Lung microvascular endothelial cell (primary cell): ENCODE measurements around the gene PHGDH. TPM values are rescaled to one million over a fixed set of nuclear protein-coding genes. Genes with fewer than 3 reads are reported as not detected.
"Not testable (repeated sequence)": the region's sequence is repeated elsewhere in the genome, so short reads cannot be mapped to it uniquely, and the experiment has no call there.

Experiments
- DNase-seq, 2 donors: peaks; one replicate each; pipeline versions ENCODE4 v3.0.0 to v3.0.0-alpha.2; 2010; ENCODE audit warnings: low read depth in 2 of 2
- total RNA-seq: library from RNA; depleted of rRNA; stranded (reverse); fragments of >200 nt; gene quantifications from 2 replicates; pipeline ENCODE4 v1.2.1, GENCODE V29; 2014

Gene PHGDH
- total RNA-seq, 1 donor from 2014 or later, result 0.99 TPM

DNA sequence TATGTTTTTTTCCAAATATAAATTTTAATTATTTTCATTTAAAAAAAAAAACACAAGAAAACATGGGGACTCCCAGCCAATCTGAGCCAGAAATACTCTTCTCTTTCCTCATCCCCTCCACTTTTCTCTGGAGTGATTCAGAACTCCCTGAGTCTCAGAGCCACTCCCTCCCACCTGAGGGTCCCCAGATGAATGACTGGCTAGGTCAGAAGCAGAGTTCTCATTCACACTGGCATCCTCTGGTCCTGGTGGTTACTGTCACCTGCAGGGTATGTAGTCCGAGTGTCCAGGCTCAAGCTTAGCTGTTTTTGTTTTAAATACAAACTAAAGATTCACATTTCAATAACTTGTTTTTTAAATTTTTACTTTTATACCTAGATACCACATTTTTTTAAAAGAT, 50.7 kb downstream of the PHGDH start:
- no peak for DNase-seq

DNA sequence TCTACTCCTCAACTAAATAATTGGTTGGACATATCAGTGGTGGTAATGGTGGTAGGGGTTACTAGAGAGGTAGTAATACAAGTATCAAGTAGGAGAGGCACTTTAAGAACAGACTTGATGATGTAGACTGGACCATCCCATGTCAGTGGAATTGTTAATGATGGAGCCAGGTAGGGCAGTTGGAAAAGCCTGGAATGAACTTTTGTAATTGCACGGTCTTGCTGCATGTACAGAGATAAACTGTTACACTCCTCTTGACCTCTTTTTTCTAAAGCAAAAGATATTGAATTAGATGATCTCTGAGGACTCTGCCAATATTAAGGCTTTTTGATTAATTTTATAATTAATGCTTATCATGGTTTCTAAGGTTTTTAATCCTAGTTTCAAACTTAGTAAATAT, 51.2 kb downstream of the PHGDH start:
- no peak for DNase-seq

DNA sequence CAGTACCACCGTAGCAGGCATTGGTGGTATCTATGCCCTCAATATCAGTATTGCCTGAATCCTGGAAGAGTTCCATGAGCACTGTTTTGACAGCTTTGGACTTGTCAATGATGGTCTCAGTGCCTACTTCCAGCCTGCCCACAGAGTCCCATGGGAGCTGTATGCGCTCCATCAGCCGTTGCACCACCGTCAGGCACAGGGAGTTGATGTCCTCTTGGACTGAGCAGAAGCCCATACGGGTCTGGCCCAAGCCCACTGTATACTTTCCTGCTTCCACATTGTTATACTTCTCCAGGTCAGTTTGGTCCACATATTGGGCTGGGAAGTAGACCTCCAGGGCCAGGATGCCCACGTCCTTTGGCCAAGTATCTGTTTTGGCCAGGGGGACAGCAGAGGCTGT, 52.5 kb downstream of the PHGDH start:
- DNase-seq, result no peak

DNA sequence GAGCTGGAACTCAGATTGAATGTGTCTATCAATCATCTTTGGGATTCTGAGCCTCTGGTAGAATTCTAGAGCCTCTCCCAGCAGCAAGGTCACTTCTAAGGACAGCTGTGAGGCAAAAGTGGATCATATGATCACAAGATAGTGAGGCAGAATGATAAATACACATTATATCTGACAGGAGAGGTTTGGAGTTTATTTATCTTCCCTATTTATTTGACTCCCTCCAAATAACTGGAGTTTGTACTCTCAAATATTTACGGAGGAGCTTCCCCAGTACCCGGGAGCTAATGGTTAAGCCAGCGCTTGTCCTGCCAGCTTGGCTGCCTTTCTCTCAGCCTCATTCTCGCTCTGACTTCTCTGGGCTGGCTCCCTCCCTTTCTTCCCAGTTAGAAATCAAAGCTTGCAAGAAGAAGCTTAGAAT, 54.6 kb downstream of the PHGDH start:
- no peak for DNase-seq

DNA sequence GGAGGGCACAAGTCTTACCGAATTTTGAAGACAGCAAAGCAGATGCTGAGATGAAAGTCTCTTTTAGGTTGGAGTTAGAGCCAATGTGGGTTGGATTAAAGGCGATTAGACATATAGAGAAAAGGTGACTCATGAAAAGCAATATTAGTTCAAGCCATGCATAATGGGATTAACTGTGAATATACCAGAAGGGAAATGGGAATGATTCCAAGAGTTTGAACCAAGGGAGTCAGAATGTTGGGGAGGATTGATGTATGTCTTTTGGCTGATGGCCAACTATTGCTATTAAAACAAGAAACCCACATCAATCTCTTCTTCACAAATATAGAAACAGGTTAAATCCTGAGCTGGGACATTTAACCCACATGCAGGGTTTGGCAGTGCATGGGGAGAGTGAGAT, 55.8 kb downstream of the PHGDH start:
- no peak for DNase-seq

DNA sequence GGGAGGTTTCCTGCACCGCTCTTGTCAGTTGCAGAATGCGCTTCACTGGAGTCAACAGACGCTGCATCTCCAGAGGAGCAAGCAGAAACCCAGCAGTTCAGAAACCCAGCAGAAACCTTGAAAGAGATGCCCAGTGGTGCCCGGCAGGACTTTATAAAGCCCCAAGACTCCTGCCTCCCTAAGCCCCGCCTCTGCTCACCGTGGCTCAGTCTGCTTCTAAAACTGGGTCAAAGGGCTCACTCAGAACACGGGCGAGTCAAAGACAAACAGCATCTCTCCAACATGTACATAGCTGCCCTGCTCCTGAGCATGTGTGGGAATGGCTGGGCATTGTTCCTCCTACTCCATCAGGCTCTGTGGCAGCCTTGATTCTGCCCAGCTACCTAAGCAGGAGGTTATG, 57.0 kb downstream of the PHGDH start, which contains the start of gene HMGCS2:
Gene HMGCS2, minus strand, starts transcription at position 128 of the 400 bp plus-strand sequence. Its CDS starts 61 bp downstream, at position 67.
- no peak for DNase-seq

DNA sequence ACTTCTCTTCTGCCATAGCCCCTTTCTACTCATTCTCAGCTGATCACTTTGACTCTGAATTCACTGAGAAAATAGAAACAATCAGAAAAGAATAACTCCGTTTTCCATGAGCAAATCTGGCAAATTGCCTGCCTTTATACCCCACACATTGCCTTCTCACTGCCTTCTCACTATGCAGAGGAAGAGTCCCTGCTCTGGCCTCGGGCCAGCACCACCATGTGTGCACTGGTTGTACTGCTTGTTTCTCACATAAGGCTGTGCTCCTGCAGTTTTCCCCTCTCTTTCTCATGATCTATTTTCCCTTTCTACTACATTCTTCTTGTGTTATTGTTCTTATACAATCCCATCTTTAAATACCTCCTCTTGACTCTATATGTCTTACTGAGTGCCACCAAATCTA, 59.3 kb downstream of the PHGDH start:
- peak in 1 of 2 donors; percentile 49 for DNase-seq

DNA sequence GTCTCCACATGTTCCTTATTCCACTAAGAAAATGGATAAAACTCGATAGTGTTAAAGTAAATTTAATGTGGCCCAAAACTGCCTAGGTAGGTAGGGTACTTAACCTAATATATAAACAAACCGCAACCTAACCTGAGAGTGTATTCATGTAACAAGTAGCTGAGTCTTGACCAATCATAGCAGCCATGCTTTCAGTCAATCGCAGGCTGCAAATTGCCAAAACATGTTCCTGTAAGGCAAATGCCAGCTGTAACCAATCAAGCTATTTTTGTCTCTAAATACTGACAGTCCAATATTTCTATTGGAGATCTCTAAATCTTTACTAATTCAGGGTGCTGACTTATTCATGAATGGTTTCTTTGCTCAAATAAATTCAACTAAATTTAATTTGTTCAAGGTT, 60.0 kb downstream of the PHGDH start:
- no peak for DNase-seq

DNA sequence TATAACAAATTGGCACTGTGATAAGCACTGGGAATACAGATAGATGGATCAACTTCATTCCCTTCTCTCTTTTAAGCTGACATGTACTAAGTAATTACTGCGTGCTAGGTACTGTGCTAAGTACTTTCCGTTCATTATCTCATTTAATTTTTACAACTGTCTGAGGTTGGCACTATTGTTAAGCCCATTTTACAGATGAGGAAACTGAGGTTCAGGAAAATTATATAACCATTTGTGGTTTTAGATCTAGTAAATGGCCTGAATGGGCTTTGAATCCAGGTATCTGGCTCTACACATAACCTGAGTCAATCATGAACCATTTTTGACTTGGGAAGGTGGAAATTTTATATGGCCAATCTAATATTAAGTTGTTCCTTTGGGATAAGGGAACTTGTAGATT, 60.6 kb downstream of the PHGDH start:
- no peak for DNase-seq

DNA sequence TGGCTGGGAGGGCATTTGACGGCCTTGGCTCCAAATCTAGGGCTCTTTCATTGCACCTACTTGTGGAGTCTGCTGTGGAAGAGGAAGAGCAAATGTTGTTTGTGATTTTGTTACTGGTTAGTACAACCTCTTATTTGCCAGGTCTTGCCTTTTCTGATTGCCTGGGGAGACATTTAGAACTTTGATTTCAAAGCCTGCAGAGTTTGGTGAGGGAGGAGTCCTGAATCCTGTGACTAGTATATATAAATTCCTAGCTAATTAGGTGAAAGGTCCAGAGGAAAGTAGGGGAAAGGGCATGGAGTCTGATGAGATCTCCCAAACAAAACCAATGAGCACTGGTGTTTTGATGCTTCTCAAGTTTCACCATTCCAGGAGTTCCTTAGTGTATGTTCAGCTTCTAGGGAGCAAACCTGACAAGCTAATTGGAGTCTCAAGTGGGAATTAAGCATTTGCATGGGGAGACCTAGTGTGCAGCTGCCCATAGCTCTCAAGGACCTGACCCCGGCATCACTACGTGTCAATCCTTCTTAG, 62.0 kb downstream of the PHGDH start:
- no peak for DNase-seq

DNA sequence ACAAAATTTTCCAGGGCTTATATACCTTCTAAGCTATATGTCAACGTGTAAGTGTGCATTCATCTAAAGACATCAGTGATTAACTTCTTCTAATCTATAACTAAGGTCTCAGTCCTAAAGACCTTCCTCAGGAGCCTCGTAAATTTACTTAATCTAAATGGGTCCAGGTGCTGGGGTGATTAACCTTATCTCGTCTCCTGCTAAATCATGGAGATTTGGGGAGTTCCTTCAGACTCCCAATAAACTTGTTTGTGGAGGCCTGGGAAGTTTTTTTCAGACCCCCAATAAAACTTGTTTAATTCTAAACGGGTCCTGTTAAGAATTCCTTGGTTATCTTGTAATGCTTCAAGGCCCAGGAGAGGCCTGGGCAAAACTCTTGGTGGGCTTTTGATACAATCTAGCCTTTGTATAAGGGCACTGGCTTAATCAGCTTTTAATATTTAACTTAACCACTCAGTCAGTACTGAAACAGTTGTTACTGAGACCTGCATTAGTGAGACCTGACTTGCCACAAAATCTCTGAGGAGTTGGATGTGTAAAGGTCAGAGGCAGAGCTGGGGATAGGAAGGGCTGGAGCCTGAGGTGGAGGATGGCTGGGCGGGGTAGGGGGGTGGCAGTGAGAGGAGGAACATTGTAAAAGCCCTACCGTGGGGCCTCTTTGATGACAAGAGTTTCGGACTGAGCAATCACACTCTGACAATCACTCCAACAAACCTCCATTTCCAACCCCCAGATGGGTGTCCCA, 63.2 kb downstream of the PHGDH start:
- no peak for DNase-seq

DNA sequence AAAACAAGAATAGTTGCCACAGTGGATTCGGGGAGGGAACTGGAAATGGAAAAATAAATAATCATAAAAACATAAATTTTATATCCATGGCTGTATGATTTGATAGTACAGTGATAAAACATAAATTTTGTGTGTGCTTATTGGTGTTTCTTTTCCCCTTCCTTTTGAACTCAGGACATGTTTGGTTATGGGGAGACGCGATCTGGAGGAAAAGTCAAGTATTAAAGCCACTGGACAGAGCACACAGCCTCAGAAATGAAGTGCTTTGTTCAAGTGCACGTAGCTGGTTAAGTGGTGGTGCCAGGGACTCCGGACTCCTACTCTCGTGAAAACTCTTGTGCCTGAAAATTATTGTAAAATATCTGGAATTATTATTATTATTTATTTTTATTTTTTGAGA, 66.6 kb downstream of the PHGDH start:
- DNase-seq, result no peak

DNA sequence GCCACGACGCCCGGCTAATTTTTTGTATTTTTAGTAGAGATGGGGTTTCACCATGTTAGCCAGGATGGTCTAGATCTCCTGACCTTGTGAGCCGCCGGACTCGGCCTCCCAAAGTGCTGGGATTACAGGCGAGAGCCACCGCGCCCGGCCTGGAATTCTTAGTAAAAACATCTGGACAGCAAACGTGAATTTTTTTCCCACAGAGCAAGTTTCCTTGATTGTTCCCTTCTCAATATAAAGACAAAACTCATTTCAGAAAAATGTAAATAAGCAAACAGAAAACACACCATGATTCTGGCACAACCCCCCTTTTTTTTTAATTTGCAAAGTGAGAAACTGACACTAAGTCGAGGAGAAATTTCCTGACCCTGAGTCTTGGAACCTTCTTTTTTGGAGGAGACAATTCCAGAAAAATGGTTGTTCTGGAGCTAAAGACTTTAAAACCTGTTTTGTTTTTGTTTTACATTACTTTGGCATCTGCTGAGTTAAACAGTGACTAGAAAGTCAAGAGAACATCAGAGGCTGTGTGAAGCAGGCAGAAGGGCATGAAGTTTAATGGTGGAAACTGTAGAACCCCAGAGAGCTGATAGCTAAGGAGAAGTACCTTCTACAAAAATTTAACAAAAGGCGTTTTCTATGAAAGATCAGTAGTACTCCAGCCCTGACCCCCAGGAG, 67.3 kb downstream of the PHGDH start:
- no peak for DNase-seq

DNA sequence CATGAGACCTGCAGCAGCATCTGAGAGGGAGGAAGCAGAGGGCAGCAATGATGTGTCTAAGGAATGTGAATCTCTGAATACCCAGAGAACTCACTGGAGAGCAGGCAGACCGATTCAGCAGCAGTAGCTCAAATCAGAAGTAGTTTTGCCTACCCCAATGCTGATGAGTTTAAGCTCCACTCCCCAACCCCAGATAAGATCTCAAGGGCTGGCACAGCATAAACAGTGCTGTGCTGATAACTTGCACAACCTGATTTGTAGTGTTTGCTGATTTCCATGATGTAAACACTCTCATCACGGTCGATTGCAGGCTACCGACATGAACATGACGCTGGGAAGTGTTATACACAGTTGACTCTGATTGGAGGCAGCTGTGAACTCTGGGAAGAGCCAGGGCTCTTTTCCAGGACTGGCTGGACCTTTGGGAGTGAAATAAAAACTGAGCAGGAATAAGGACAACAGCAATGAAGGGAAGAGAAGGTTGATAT, 68.2 kb downstream of the PHGDH start:
- DNase-seq, result no peak

DNA sequence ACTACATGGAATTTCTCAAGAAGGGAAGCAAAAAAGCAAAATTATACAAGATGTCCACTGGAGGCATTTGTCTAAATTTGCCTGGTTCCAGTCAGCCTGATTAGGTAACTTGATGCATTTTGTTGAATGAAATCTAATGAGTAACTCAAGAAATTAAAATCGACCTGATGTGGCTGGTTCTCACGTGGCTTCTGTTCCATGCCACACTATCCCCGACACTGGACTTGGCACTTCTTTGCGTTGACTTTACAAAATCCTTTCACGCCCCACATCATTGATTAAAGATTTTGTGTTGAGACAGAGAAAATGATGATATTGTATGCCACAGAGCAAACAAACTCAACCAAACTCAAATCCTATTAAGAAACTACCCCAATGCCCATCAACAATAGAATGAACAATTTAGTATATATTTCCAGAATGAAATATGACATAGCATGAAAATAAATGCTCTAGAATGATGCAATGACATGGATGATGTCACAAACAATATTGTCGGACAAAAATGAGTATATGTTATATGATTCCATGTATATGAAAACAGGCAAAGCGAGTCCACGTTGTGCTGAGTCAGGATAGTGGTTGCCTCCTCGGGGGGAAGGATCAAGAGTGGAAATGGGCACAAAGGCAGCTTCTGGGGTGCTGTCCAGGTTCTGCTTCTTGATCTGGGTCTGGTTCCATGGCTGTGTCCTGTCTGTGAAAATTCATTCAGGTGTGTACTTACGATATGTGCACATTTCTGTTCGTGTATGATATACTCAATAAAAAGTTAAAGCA, 69.9 kb downstream of the PHGDH start:
- no peak for DNase-seq

DNA sequence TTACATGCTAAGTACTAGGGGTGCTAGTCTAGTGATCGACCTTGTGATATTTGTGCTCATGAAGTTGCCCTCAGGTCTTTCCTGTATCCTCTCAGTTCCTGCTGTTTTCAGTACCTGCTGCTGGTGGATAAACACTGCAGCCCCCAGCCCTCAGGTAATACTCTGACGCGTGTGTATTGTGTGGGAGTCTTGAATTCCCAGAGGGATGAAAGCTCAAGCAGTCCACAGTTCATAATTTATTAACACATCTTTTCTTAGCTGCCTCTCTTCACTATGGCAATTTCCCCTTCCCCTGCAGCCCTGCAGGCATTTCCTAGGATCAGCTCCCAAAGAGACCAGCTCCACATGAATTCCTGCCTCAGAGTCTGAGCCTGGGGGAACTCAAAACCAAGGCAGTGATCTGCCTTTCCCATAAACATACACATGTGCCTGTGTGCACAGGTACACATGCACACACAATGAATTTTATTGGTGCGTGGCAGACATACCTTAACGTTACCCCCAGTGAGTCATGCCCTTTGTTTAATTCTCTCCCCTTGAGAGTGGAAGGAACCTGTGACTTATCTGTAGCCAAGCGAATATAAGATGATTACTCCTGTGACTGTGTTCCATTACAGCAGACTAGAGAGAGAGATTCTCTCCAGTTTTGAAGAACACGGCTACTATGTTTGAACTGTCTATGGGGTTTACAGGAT, 71.0 kb downstream of the PHGDH start:
- DNase-seq, result no peak

DNA sequence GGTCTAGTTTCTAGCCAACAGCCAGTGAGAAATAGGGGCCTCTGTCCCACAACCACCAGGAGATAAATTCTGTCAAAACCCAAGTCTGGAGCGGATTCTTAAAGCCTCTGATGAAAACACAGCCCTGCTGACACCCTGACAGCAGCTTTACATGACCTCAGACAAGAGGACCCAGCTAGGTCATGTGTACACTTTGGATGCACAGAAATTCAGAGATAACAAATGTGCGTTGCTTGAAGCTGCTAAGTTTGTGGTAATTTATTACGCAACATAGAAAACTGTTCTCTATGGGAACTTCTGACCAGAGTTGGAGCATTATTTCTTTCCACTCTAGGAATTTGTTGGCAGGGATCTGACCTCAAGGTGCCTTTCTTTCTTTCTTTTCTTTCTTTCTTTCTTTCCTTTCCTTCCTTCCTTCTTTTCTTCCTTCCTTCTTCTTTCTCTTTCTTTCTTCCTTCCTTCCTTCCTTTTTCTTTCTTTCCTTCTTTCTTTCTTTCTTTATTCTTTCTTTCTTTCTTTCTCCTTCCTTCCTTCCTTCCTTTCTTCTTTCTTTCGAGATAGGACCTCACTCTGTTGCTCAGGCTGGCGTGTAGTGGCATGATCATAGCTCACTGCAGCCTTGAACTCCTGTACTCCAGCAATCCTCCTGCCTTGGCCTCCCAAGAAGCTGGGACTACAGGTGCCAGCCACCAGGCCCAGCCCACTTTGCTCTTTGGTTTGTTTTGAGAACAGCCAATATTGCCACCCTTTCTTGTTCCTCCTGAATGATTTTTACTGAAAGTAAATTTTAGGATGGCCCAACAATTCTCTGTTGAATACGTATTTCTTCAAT, 71.8 kb downstream of the PHGDH start:
- no peak for DNase-seq

DNA sequence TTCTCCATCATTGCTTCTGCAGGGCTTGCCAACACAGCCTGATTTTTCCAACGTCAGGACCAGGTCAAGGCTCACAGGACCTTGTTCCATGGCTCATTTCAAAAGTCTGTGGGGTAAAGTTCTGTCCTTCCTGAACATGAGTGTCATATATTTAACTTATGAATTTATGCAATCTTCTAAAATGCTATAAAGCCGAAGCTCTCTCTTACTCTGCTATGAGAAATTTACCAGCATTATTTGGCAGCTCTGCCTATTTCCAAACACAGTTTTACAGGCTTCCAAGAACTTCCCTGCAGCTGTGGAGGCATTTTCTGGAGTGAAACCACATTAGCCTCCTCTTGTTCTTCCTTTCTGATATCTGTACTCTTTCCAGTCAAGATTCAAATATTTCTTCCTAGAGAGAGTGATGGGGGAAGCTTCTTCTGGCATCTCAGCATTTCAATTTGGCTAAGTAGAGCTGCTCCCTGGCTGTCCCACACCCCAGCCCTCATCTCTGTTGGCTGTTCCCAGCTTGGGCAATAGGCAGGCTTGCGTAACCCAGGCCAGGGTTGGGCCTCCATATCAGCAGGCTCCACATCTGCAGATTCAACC, 72.6 kb downstream of the PHGDH start:
- DNase-seq, result no peak

DNA sequence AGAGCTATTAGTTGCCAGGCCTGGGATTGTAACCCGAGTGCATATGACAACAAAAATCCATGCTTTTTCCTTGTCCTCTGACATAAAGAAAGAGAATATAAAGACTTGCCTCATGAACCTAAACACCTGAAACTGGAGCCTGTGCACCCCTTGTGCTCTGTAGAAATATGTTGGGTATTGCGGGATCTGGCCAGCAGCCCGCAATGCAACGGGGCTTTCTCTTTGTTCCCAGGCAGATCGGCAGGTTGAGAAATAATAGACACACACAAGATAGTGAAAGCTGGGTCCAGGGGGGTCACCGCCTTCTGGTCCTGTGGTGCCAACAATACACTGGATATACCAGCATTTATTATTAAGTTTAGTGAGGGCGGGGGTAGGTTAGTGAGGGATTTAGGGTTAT, 74.3 kb downstream of the PHGDH start:
- not testable (repeated sequence) for DNase-seq

DNA sequence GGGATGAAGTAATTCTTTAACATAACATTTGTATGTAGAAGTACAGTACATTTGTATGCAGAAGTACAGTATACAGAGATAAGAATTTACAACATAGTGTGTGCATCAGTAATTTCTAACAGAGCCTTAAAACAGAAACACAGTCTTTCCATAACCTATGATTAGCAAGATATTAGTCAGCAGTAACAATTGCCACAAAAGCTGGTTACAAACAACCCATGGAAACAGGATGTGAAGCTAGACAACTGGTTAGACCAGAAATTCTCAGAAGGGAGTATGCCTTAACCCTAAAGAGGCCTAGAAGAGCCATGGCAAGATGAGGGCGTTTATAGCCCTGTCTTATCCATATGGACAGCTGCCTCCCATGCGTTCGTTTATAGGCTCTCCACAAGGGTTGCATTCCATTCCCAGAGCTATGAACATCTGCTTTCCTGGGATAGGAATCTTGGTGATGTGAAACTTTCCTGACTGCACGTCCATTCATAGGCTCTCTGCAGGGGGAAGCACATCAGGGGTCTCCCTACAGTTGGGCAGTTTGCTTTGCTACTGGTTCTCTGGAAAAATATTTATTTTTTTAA, 74.8 kb downstream of the PHGDH start:
- not testable (repeated sequence) for DNase-seq
